GM12873 (cell line): ENCODE results near the gene ST6GAL1.

Experiments used
- CTCF ChIP-seq: IDR thresholded peaks from 2 replicates; pipeline ENCODE4 v1.5.1; 2012; ENCODE audit warnings: low read depth, mild to moderate bottlenecking, moderate library complexity, low read length, control low read depth; ENCODE audit not compliant: insufficient read depth; ENCODE audit errors: missing control alignments

The ST6GAL1 gene

DNA sequence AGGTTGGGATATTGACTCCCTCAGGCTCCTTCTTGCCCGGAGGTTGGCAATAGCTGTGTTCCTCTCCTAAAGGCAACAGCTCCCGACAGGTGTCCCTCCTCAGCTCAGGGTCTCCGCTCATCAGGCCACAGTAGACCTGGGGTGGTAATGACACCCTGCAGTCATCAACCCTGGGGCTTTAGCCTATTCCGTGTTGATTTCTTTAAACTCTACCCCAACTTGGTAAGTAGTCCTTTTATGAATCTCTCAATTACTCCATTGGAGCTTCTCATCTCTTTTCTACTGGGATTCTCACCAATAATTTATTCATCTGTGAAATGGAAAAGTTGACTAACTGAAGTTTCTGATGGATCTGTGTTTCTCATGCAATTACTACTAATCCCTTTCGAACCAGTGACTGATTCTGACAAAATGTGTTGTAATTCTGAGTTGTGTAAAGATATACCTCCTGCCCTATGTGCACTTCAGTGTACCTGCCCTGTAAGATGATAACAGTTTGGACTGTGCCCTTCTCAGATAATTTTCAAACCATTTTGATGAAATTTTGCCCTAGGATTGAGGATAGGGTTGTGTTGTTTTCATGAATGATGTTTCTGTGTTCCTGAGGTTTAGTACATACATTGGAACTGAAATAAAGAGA is 119.3 kb downstream of the ST6GAL1 start:
- no peak for TF ChIP-seq CTCF

DNA sequence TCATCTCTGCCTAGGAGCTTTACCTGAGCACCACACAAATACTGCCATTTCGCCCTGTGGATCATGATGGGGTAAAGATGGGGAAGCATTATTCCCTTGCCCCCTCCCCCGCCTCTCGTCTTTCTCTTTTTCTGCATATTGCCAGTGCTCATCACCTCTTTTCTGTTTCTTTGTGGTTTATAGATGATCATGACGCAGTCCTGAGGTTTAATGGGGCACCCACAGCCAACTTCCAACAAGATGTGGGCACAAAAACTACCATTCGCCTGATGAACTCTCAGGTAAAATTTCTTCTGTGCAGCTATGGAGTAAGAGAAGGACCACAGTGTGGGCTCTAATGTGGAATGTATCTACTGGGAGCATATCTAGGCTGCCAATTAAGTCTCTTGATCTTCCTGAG is 120.7 kb downstream of the ST6GAL1 start:
- no peak for TF ChIP-seq CTCF

DNA sequence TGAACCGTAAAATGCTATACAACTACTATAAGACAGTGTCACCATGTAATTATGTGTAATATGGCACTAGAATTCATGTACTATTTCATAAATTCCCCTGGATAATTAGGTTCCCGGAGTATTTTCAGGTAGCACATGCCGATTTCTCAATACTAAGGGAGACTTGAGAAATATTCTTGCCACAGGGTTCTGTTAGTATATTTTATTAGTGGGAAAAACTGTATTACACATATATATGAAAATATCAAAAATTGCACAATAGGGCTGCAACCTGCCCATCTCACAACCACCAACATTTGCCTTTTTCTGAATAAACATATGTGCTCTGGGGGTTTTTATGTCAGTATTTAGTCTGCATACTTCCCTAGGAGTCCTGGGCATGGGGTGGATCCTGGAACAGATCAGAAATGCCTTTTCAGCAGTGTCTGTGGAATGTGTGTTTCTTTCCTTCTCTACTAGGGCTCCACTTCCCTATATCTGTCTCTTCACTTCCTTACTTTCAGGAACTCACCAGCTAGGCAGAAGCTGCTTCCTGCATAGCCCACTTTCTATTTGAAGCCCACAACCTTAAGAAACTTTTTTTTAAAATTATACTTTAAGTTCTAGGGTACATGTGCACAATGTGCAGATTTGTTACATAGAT is 121.5 kb downstream of the ST6GAL1 start:
- no peak for TF ChIP-seq CTCF

DNA sequence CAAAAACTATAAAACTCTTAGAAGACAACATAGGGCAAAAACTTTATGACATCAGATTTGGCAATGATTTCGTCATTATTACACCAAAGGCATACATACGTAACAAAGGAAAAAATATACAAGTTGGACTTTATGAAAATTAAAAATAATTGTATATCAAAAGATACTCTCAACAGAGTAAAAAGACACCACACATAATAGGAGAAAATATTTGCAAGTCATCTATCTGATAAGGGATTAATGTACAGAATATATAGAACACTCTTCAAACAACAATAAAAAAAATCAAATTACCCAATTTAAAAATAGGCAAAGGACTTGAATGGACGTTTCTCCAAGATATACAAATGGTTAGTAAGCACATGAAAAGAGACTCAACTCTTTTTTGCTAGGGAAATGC is 131.4 kb downstream of the ST6GAL1 start:
- TF ChIP-seq CTCF, result no peak

DNA sequence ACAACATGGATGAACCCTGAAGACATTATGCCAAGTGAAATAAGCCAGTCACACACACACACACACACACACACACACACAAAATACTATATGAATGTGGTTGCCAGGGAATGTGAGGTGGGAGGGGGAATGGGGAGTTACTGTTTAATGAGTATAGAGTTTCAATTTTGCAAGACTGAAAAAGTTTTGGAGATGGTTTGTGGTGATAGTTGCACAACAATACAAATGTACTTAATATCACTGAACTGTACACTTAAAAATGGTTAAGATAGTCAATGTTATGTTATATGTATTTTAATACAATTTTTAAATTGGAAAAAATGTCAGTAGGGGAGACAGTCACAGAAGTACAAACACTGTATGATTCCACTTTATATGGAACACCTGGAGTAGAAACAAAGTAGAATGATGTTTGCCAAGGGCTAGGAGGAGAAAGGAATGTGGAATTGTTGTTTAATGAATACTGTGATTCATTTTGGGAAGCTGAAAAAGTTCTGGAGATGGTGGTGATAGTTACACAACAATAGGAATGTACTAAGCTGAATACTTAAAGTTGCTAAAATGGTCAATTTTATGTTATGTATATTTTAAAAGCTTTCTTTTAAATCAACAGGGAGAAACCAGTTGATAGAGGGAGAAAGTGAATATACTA is 132.3 kb downstream of the ST6GAL1 start:
- TF ChIP-seq CTCF, result no peak

DNA sequence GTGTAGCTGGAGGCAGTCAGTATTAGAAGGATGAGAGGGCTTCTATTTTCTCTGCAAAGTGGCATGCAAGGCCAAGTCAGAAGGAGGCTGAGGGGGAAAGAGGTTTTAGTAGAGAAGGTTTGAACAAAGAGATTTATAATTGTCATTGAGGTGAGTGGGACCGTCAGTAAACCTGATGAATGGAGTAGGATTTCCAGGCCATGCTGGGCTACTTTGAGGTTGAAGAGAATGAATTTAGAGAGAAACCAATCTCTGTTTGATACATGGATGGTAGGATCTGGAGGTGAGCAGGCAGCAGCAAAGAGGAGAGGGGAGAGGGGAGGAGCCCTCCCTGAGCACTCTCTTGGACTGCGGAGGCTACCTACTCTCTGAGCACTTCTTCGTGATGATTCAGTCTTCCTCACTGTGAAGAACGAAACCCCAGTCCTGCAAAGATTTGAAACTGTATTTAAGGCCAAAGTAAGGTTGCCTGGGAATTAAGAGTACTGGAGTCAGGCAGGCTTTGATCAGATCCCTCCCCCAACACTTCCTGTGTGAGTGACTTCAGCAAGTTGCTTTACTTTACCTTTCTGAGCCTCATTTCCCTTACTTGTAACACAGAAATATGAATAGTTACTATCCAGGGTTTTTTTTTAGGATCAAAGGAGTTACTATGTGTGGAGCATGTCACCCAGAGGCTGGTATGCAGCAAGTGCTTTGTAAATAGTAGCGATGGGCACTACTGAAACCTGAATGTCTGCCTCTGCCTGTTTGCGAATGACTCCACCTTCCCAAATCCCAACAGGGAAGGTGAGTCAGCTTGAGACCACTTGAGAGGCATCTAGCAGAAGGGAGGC is 133.2 kb downstream of the ST6GAL1 start:
- no peak for TF ChIP-seq CTCF
